EH (cell line): ENCODE results near the gene ERC2.
A peak's percentile ranks its signal among the peaks of the same experiment; 100 is the strongest.

Experiments used
- DNase-seq: peaks from one replicate; pipeline ENCODE4 v3.0.0-alpha.2; 2015; ENCODE audit warnings: low read depth

The ERC2 gene

GRCh38 chr3:55989366-55989765, 478.9 kb downstream of the ERC2 start:
- no peak for DNase-seq

GRCh38 chr3:55988905-55989304, 479.4 kb downstream of the ERC2 start:
- no peak for DNase-seq

- peak; percentile 60 for DNase-seq
Measured at GRCh38 chr3:55984626-55985025, 483.6 kb downstream of the ERC2 start.

- no peak for DNase-seq
Measured at GRCh38 chr3:55978953-55979352, 489.3 kb downstream of the ERC2 start.

- DNase-seq, result no peak
Measured at GRCh38 chr3:55974421-55975165, 493.7 kb downstream of the ERC2 start.

GRCh38 chr3:55969634-55970033, 498.6 kb downstream of the ERC2 start:
- DNase-seq, result no peak

GRCh38 chr3:55968331-55968730, 499.9 kb downstream of the ERC2 start:
- peak; percentile 7 for DNase-seq

- no peak for DNase-seq
Measured at GRCh38 chr3:55966566-55966965, 501.7 kb downstream of the ERC2 start.

- no peak for DNase-seq
Measured at GRCh38 chr3:55965776-55966175, 502.5 kb downstream of the ERC2 start.

- DNase-seq, result no peak
Measured at GRCh38 chr3:55964491-55964985, 503.7 kb downstream of the ERC2 start.

GRCh38 chr3:55963601-55964000, 504.7 kb downstream of the ERC2 start:
- DNase-seq, result no peak

GRCh38 chr3:55959471-55960080, 508.7 kb downstream of the ERC2 start:
- DNase-seq, result no peak

GRCh38 chr3:55958605-55959004, 509.7 kb downstream of the ERC2 start:
- DNase-seq, result no peak

GRCh38 chr3:55955891-55956477, 512.3 kb downstream of the ERC2 start:
- DNase-seq, result peak; percentile 2

- DNase-seq, result no peak
Measured at GRCh38 chr3:55951388-55951787, 516.9 kb downstream of the ERC2 start.

GRCh38 chr3:55947406-55947805, 520.9 kb downstream of the ERC2 start:
- no peak for DNase-seq

- DNase-seq, result no peak
Measured at GRCh38 chr3:55946574-55947160, 521.6 kb downstream of the ERC2 start.

GRCh38 chr3:55942868-55943267, 525.4 kb downstream of the ERC2 start:
- no peak for DNase-seq

- DNase-seq, result no peak
Measured at GRCh38 chr3:55939287-55939686, 529.0 kb downstream of the ERC2 start.

- DNase-seq, result no peak
Measured at GRCh38 chr3:55937301-55937700, 531.0 kb downstream of the ERC2 start.

- no peak for DNase-seq
Measured at GRCh38 chr3:55936549-55937052, 531.7 kb downstream of the ERC2 start.

GRCh38 chr3:55935241-55935640, 533.0 kb downstream of the ERC2 start:
- DNase-seq, result no peak

- DNase-seq, result no peak
Measured at GRCh38 chr3:55934771-55935170, 533.5 kb downstream of the ERC2 start.
